Fibroblast of skin of right quadriceps (primary cell): ENCODE measurements around the gene MARCHF2.

Source experiments
- DNase-seq: peaks from one replicate; pipeline ENCODE4 v3.0.0-alpha.2; 2013

The MARCHF2 gene

DNA sequence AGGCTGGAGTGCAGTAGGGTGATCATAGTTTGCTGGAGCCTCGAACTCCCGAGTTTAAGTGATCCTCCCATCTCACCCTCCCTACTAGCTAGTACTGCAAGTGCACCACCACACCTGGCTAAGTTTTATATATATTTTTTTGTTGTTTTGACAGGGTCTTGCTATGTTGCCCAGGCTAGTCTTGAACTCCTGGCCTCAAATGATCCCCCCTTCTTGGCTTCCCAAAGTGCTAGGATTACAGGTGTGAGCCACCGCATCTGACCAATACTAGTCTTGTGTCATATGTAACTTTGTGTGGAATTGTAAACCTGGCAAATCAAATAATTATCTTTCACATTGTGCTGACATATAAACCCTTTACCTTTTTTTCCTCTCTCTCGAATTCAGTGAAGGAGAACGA, 41.9 kb downstream of the MARCHF2 start:
- no peak for DNase-seq

DNA sequence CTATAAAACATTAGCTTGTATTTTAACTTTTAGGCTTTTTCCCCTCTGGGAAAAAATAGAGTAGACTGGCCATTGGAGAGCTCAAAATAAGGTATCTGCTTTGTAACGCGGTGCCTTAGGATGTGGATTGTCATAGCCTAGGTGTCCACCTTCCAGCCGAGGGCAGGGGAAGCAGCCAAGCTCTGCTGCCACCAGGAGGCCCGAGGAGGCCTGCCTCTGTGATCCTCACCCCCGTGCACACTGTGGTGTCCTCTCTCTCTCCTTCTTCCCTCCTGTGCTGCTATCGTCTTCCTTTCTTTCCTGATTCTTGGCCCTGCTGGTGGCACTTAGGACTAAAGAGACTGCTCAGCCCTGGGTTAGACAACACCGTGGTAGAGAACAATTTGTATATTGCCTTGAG, 43.0 kb downstream of the MARCHF2 start:
- DNase-seq = no peak

DNA sequence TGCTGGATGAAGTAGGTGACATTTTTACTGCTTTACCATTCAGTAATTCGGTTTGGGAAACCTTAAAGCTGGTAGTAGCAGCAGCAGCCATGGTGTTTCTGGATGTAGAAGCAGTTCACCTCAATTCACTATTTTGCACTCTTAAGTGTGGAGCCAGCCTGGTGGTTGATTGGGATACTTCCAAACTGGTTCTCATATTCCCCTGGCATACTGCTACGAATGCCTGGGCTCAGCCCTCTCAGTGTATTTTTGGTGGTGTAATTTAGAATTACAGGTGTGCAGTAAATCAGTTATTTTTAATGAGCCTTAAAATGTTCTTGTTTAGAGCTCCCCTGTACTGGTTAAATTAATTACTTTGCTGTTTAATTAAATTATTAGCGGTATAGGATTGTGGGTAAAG, 44.1 kb downstream of the MARCHF2 start:
- no peak for DNase-seq

DNA sequence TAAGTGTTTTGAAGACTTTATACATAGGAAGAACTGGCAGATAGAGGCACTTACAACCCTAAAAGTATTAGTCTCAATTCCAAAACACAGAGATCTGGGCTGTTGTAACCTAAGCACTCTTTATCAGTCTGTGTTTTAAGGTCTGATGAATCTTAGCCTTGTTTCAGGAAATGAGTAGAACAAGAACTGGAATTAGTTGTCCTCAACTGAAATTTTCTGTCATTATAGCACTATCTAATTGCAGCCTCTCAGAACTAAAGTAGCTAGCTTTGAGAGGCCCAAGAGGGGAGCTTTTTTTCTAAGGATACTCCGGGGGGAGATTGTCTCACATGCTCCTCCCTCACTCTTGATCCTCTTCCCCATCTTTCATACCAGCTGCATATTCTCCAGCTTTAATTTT, 44.7 kb downstream of the MARCHF2 start:
- DNase-seq = no peak

DNA sequence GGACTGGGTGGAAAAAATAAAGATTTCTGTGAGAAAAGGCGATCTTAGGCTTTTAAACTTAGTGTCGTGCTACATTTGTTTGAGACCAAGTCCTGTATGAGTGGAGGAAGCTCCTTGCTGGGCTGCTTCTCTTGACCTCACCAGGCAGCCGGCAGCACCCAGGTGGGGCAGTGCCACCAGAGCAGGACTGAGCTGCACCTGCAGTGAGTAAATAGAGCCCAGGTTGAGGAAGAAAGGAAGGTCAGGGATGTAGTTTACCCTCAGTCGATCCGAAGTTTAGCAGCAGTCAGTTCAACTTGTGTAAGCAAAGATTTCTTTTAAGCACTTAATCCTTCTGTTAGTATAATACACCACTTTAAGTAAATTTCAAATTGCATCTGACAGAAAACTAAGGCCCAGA, 45.3 kb downstream of the MARCHF2 start:
- DNase-seq = no peak

DNA sequence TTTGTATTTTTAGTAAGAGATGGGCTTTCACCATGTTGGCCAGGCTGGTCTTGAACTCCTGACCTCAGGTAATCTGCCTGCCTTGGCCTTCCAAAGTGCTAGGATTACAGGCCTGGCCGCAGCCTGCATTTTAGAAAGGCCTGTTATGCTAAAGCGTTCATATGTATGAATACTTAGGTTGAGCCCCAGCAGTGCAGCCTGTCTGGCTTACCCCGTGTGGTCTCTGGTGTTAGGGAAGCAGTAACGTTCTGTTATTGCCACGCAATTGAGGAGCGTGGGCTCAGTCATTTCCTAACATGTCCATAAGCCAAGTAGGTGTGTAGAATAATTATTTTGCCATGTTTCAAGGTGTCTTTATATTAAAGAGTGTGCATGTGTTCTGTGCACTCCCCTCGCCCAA, 46.0 kb downstream of the MARCHF2 start:
- DNase-seq = no peak

DNA sequence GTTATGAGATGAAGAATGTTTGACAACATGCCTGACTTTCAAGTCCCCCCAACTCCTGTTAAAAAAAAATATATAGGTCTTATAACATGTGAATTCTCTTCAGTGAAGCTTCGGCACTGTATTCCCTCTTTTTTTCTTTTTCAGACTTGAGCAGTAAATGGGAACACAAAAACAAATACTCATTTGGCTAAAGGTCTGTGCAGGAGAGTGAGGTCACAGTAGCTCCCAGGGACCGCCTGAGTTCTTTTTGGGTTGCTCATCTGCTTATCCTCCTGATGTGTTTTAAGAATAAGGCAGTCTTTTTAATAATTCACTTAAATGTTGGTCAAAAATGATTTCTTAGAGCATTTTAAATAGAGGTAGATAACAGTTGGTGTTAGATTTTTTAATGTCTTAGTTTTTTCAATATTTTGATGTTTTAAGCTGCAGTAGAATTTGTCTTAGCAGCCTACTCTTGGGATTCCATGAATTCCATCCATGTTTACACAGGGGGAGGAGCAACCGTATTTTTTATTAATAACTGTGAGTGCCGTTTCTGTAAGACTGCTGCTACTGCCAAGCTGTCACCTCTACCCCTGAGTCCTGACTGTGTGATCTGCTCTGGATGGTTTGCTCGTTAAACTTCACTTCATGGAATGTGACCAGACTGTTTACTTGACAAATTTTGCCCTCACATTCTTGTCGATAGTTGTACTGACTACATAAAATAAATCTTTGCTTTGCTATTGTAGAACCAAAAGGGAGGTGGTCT, 46.6 kb downstream of the MARCHF2 start:
- DNase-seq = peak; percentile 58

DNA sequence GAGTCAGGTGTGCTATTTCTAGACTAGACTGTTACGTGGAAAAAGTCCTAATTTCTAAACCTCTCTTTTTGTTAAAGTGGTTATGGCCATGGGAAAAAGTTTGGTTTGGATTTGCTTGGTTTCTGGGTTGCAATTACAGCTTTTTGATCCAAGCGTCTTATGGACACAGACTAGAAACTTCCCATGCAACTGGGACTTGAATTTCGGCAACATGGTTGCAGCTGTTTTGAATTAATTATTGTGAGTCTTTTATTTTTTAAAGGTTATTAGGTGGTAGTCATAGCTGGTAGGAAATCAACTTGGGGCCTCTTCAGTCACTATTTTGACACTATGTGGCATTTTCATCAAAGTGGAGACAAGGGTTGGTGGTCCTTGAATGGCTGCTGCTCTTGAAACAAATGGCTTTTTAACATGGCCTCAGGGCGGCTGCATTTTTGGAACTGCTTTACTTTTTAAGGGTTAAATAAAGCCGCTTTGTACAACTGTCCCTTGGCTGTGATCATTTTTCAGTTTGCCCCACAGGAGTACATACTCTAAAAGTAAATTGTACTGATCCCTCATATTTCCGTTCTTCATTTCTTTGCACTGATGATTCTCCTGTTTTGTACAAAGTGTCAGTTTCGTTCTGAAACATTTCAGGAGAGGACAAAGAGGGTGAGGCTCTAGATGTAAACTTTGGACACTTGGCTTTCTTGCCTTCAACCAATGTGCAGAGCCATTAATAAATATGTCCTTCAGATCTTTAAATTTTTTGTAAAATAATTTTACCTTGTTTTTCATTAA, 47.6 kb downstream of the MARCHF2 start:
- no peak for DNase-seq

DNA sequence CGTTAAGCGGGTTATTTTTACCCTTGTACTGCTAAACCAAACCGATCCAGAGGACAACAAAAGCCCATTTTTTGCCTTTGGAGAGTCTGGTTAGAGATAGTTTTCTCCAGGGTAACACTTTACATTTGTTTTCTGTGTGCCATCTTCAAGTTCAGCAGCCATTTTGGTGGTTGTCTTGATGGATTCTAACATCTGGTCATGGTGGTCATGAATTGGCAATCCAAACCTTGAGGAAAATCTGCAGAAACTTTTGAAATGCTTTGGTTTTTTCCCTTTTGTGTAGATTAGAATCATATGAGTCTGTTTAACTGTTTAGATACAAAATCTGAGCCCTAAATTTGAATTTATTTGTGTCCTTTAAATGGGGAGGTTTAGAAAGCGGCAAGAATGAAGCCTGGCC, 48.3 kb downstream of the MARCHF2 start:
- no peak for DNase-seq

DNA sequence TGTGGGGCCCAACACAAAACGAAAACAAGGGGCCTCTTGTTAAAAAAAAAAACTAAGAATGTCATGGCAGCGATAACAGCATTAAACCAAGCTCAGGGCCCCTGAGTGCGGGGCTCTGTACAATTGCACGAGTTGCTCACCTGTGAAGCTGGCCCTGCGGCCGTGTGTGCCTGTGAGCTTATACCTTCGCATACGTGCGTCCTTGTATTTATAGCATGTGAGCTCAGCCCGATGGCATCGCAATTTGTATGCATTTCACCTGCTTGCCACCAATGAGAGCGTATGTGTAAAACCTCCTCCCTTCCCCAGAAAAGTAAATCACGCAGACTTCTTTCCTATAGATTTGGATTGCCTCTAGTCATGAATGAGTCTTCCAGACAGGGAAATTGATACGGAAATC, 48.8 kb downstream of the MARCHF2 start:
- no peak for DNase-seq

DNA sequence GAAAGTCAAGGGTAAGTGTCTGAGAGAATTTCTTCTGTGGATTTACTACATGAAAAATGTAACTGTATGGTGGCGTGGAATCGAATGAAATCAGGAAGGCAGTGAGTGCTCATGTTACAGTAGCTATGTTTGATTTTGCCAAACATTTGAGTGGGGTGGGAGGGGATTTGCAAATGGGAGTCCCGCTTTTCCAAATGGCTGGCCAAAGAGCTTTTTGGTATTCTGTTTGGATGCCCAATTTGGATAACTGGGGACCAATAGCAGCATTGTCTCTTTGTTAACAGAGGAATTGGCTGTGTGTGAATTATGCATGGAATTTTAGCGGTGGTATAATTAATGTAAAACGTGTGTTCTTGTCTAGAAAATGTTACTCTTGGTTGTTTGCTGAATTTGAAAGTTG, 49.5 kb downstream of the MARCHF2 start:
- peak; percentile 19 for DNase-seq

DNA sequence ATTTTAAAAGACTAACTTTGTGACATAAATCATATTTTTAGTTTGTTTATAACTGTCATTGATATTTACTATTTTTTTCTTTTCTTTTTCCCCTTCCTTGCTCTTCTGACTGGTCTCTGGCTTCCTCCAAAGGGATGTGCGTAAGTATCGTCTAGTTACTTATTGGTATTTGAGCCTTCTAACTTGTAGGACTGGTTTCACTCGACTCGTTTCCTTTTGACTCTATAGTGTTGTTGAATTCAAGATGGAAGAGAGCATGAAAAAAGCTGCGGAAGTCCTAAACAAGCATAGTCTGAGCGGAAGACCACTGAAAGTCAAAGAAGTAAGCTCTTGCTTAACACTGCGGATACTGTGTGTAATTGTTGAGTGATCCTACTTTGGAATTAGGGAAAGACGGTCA, 50.3 kb downstream of the MARCHF2 start:
- DNase-seq = no peak

DNA sequence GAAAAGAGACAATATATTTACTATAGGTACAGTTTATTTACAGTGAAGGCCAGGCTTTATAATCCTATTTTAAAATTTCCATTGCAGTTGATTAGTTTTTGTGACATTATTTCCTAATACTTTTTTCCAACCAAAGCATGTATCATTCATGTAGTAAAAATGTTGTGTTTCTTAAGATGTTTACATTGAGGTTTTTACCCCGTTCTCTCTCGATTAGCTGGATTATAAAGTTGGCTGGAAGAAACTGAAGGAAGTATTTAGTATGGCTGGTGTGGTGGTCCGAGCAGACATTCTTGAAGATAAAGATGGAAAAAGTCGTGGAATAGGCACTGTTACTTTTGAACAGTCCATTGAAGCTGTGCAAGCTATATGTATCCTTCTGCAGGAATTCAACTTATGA, 52.9 kb downstream of the MARCHF2 start:
- peak; percentile 39 for DNase-seq

DNA sequence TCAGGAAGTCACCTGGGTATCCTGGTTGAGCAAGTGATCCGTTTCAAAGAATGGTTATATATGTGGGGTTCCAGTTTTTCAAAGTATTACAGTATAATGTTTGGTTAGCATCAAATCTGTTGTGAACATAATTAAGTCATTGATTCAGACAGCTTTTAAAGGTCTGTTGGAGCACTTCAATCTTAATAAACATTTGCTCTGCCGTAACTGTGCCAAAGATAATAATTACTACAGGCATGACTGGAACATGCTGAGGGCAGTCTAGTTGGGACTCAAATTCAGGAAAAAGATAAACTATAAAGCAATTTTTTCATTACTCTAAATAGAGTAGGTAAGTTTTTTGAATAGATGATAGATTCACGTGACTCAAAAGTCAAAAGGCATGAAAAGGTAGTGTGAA, 55.0 kb downstream of the MARCHF2 start:
- DNase-seq = no peak

DNA sequence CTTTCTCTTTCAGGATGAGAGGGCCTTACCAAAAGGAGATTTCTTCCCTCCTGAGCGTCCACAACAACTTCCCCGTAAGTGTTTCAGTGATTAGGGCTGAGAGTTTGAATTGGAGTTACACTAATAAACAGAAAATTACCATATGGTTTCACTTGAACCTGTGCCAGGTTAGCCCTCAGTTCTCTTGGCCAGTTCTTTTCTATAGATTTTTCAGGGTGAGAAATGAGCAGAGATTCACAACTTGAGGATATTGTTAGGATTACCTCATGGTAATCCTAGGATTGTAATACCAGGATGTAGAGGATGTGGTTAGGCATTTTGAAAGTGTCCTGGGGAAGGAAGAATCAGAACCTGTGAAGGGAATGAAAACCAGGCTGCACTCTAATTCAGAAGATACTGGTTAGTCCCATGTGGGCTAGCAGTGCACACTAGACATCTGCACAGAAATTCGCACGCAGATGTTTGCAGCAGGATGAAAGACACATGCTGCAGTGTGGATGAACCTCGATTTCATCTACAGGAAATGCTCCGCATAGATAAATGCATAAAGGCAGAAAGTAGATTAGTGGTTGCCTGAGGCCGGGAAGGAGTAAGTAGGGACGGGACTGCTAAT, 55.8 kb downstream of the MARCHF2 start:
- peak; percentile 76 for DNase-seq

DNA sequence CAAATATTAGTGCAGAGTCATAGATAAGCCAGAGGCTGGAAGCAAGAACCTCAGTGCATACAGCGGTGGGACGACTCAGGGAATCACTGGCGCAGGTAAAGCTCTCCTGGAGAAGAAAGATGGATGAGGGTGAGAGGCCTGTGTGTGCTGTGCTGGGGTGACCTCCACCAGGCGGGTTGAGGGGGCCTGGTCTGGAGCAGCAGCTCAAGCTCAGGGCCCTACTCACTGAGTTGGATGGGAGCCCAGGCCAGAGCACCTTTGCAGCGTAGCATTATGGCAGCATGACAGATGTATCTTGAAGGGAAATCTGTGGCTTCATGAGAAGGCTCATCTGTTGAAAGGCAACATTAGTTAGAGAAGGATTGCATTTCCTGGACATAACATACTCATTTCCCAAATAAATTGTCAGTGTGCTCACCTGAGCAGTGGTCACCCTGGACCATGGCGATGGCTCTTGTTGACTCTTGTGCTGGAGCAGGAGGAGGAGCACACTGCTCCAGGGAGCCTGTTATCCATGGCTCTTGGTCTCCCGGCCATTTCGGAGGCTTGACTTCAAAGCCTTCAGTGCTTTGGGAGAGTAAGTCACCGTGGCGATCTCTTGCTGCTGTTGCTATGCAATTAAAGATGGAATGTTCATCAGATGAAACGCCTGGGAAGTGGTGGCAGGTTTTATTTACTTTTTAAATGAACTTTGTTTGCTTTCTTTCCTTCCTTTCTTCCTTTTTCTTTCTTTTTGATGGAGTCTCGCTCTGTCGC, 56.7 kb downstream of the MARCHF2 start:
- DNase-seq = no peak

DNA sequence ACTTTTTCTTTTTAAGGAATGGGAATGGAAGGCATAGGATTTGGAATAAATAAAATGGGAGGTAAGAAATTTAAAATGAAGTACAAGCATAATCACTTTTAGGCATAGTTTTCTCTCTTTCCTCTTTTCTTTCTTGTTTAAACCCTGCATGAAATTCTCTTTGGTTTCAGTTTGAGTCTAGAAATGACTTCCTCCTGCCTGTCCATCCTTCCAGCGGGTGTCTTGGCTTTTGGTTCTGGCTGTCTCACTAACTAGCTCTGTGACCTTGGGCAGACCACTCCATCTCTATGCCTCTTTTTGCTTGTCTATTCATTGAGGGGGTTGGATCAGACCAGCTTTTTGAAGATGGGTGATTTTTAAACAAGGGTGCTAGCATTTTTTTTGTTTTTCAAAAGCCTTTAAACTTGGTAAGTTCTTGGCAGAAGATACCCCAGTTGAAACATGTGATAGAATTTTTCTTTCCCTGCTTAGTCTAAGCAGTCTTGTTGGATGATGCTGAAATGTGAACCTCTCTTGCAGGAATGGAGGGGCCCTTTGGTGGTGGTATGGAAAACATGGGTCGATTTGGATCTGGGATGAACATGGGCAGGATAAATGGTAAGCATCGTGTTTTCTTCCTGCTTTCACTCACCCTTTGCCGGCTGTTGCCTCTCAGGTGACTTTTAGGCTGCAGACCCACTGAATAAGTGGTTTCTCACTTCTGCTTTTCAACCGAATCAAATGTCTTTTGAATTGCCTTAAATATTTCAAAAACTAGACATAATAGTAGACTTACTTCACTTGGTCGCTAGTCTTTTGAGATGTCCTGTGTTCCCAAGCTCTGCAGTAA, 60.8 kb downstream of the MARCHF2 start:
- no peak for DNase-seq

DNA sequence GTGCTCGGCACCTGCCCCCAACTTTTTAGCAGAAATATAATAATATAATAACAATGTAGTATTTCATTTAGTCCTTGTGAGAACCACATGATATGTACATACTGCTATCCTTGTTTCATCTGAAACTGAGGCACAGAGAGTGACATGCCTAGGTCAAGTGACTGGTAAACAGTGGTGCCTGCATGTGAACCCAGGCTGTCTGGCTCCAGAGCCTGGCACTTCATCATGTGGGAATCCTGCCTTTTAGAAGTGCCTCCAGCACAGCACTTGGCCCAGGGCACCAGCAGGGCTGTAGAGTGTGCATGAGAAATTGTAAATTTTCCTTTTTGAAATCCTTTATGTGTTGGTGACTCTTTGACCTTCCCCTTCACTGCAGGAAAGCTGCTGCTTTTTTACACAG, 61.9 kb downstream of the MARCHF2 start:
- DNase-seq = no peak

DNA sequence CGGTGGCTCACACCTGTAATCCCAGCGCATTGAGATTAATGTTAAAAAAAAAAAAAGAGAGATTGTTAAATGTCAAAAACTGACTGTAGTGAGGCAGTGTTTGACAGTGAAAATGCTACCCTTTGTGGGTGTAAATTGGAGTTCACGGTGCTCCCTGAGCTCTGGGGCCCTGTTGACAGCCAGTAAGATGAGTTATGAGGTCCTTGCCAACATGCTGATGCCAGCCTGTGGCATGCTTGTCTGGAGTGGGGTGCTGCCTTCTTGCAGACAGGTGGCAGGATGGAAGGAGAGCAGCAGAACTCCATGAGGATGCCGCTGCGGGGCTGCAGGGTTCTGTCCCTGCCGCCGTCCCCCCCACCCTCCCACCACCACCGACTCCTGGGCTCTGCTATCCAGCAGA, 63.4 kb downstream of the MARCHF2 start:
- DNase-seq = no peak

DNA sequence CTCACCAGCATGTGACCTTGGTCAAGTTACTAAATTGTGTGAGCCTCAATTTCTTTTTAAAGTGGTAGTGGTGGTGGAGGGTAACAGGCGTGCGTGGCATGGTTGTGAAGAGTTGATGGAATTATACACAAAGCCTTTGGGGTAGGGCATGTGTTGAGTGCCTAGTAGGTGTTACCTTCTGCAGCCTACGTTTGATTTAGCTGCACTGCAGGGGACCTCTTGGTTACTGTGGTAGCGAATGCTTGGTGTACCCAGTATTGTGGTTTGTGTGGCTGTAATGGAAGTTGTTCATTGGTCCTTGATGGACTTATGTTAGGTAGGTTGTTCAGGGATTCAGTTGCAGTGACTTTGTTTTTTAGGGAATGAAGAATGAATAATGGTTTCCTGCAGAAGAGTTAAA, 64.8 kb downstream of the MARCHF2 start:
- DNase-seq = no peak

DNA sequence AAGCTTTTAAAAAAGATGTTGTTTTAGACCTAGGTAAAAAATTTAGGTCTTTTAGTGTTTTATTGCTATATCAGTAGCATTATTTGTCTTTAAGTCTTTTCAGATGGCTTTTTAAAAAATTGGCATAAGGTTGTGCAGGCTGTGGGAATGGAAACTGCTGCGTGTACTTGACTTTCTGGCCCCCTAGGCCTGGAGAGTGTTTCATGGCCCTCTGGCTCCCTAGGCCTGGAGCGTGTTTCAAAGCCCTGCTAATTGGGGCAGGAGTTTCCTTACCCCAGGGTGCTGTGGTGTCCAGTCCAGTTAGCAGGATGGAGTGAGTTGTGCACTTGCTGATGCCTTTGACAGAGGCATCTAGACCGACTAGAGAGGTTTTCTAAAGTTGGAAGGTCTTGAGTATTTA, 65.5 kb downstream of the MARCHF2 start:
- DNase-seq = no peak

DNA sequence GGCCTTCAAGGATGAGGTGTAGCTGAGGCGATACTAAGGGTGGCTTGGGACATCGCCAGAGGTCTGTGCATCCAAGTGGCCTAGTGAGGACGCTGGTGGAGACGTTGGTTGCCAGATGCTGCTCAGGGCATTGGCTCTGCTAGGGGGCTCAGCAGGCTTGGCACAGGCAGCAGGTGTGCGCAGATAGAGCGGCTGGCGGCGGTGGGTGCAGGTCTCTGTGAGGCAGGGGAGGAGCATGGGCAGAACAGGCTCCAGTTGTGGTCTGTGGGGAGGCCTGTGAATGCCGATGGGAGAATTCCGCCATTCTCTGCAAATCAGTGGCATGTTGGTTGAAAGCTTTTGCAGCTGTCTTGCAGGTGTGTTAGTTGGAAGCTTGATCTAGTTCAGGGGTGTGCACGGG, 68.1 kb downstream of the MARCHF2 start:
- DNase-seq = no peak

DNA sequence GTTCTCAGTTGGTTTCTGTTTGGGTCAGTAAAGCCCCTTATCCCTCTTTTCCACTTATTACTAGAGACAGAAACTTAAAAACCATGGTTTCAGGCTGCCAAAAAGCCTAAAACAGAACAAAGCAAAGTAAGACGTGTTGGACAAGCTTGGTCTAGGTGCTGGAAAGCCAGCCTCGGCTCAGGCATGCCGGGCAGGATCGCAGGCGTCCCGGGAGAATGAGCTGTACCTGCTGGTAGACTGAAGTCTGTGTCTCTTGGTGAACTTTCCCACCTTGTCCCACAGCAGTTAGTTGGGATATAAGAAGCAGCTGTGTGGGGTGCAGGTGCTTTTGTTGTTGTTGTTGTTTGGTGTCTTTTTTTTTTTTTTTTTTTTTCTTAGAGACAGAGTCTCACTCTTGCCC, 68.5 kb downstream of the MARCHF2 start:
- DNase-seq = no peak
